K562 (cell line): ENCODE results near the gene IQGAP3. TPM values are rescaled to one million over a fixed set of nuclear protein-coding genes. Genes with fewer than 3 reads are reported as not detected.

Source experiments
- HINFP ChIP-seq: fragments of 450-650 bp; conservative IDR thresholded peaks from 2 replicates; pipeline ENCODE4 v1.6.1; 2016; ENCODE audit warnings: missing genetic modification characterization, low read depth, mild to moderate bottlenecking, control low read depth, missing compliant biosample characterization
- MBD1 ChIP-seq: fragments of 250-450 bp; sonication (Bioruptor Pico); IDR thresholded peaks from 2 replicates; pipeline ENCODE4 v1.8.0; 2022; ENCODE audit warnings: inconsistent platforms
- NBN ChIP-seq: fragments of 450-650 bp; IDR thresholded peaks from 2 replicates; pipeline ENCODE4 v1.6.1; 2016; ENCODE audit warnings: low read depth, mild to moderate bottlenecking
- PBX2 ChIP-seq, 2 experiments: IDR thresholded peaks in 1 of 2; conservative IDR thresholded peaks in 1 of 2; 2 replicates each; pipeline ENCODE4 v1.6.1; 2016; ENCODE audit warnings: low read depth in 2 of 2, mild to moderate bottlenecking in 1 of 2, missing compliant biosample characterization in 1 of 2, missing genetic modification characterization in 1 of 2, moderate library complexity in 1 of 2
- PHB2 ChIP-seq: fragments of 450-650 bp; IDR thresholded peaks from 2 replicates; pipeline ENCODE4 v1.6.1; 2017; ENCODE audit warnings: low read depth
- PKNOX1 ChIP-seq: fragments of 450-650 bp; IDR thresholded peaks from 2 replicates; pipeline ENCODE4 v1.6.1; 2016
- SIX5 ChIP-seq, 2 experiments: IDR thresholded peaks; 2 replicates each; pipeline ENCODE4 v1.6.1; 2011; ENCODE audit warnings: low read length in 2 of 2, borderline replicate concordance in 1 of 2, low read depth in 1 of 2, mild to moderate bottlenecking in 1 of 2, moderate library complexity in 1 of 2; ENCODE audit not compliant: insufficient read depth in 1 of 2
- STAT5B ChIP-seq: fragments of 250-450 bp; sonication (Bioruptor Pico); IDR thresholded peaks from 2 replicates; pipeline ENCODE4 v1.8.0; 2021; ENCODE audit warnings: mild to moderate bottlenecking, inconsistent platforms
- TCF15 ChIP-seq: fragments of 250-450 bp; sonication (Bioruptor Pico); IDR thresholded peaks from 2 replicates; pipeline ENCODE4 v1.8.0; 2022; ENCODE audit warnings: moderate library complexity, mild to moderate bottlenecking, inconsistent platforms
- ZNF280B ChIP-seq: fragments of 250-450 bp; sonication (Bioruptor Pico); IDR thresholded peaks from 2 replicates; pipeline ENCODE4 v1.5.1; 2021; ENCODE audit warnings: mild to moderate bottlenecking
- ZNF655 ChIP-seq: fragments of 250-450 bp; sonication (Bioruptor Pico); IDR thresholded peaks from 2 replicates; pipeline ENCODE4 v1.5.0; 2021
- polyA plus RNA-seq, 8 experiments: library from polyadenylated mRNA; depleted of rRNA in 4 of 8; stranded (reverse) in 5 of 8; unstranded in 3 of 8; fragments of >200 nt; fragmentation: Nextera tagmentation in 2 of 8; fragmentation: Illumina TruSeq in 1 of 8; extraction: Ambion mirVana in 2 of 8; extraction: Trizol in 1 of 8; gene quantifications; 2 replicates each; pipeline versions ENCODE4 v1.2.1 to v1.2.3, GENCODE V29; 2011 to 2014; ENCODE audit warnings: inconsistent platforms in 1 of 8, missing spikeins in 1 of 8
- total RNA-seq, 7 experiments: library from RNA; depleted of rRNA in 6 of 7; stranded (reverse); fragments of >200 nt in 6 of 7; fragmentation: Illumina TruSeq in 2 of 7; extraction: Trizol in 2 of 7; gene quantifications; 2 replicates each; pipeline versions ENCODE4 v1.2.1 to v1.2.3, GENCODE V29; 2011 to 2021; ENCODE audit warnings: low replicate concordance in 1 of 7

The IQGAP3 gene
- total and polyA plus RNA-seq, 9 of the 15 experiments (the other 6 are each of a cell fraction or from before 2014, with no cell fraction given), result 1.4 to 16.6 (median 11.9) TPM

GRCh38 chr1:156502894-156503697 is 69.3 kb downstream of the IQGAP3 start (continued):
- TF ChIP-seq SIX5 (IDR thresholded peaks at IDR 0.05; ENCODE audit: borderline replicate concordance in 1 of 2, insufficient read depth in 1 of 2, low read depth in 1 of 2, low read length in 2 of 2), result no peak
- no peak for TF ChIP-seq HINFP (tag)
- TF ChIP-seq ZNF280B, result no peak
- no peak for TF ChIP-seq STAT5B (CRISPR knock-in tag)
- no peak for TF ChIP-seq TCF15 (CRISPR knock-in tag)
- no peak for TF ChIP-seq PBX2 (CRISPR knock-in tag; IDR thresholded peaks at IDR 0.05; ENCODE audit: low read depth)
- TF ChIP-seq PBX2 (tag; conservative IDR thresholded peaks at IDR 0.05; ENCODE audit: low read depth), result no peak
- no peak for TF ChIP-seq NBN
- TF ChIP-seq PHB2, result no peak
- no peak for TF ChIP-seq MBD1 (CRISPR knock-in tag)
- TF ChIP-seq ZNF655 (CRISPR knock-in tag), result no peak
- TF ChIP-seq PKNOX1, result no peak
